ENCODE data around the gene CYB5R2.

Gene CYB5R2

GRCh38 chr11:7672960-7673723 lies at the start of gene CYB5R2:
Gene CYB5R2 (minus strand): TSS chr11:7673500. CDS start chr11:7672825, 675 bp downstream.
- Histone ChIP-seq H3K27ac (no peak within 1 kb of the TSS), H3K4me3 (ENCODE audit: low read depth, low read length) (peak within 1 kb of the TSS; percentile 50), H3K36me3 (replicated peaks) (no peaks in the 10 kb centered on the region), H3K27me3 (replicated peaks) (peaks cover 4% of the 10 kb centered on the region)
- no peak for DNase-seq
- in situ Hi-C loops (cut with HindIII; ENCODE audit: low pct_ligation_motif_present, low sequenced_read_pairs), result no loop called here
- no peak for TF ChIP-seq CTCF (IDR thresholded peaks at IDR 0.05; ENCODE audit: low read depth, low read length, missing control alignments)

- no peaks in the 10 kb centered on the region for H3K27me3 ChIP-seq (replicated peaks)
- in situ Hi-C loops (cut with HindIII; ENCODE audit: low pct_ligation_motif_present, low sequenced_read_pairs), result no loop called here
Measured at GRCh38 chr11:7714786-7715185, 41.5 kb upstream of the CYB5R2 start.

GRCh38 chr11:7706377-7706776 lies 33.1 kb upstream of the CYB5R2 start, which contains the start of gene OVCH2:
Gene OVCH2 (minus strand): TSS chr11:7706477. CDS start chr11:7706394, 83 bp downstream.
- no peaks in the 10 kb centered on the region for H3K36me3 ChIP-seq (replicated peaks)
- no peak for DNase-seq
- TF ChIP-seq CTCF (IDR thresholded peaks at IDR 0.05; ENCODE audit: low read depth, low read length, missing control alignments), result no peak
- in situ Hi-C loops (cut with HindIII; ENCODE audit: low pct_ligation_motif_present, low sequenced_read_pairs), result no loop called here
- no peak within 1 kb of the TSS for H3K4me3 ChIP-seq (ENCODE audit: low read depth, low read length)
- H3K27me3 ChIP-seq (replicated peaks), result no peaks in the 10 kb centered on the region
- H3K27ac ChIP-seq, result no peak within 1 kb of the TSS

More at GRCh38 chr11:7714786-7715185, 41.5 kb upstream of the CYB5R2 start:
- TF ChIP-seq CTCF (IDR thresholded peaks at IDR 0.05; ENCODE audit: low read depth, low read length, missing control alignments), result no peak
- DNase-seq, result no peak
- H3K4me3 ChIP-seq (ENCODE audit: low read depth, low read length), result no peak overlapping the region
- no peak overlapping the region for H3K27ac ChIP-seq
- no peaks in the 10 kb centered on the region for H3K36me3 ChIP-seq (replicated peaks)

- Histone ChIP-seq H3K4me3 (ENCODE audit: low read depth, low read length) (no peak overlapping the region), H3K27ac (no peak overlapping the region), H3K36me3 (replicated peaks) (no peaks in the 10 kb centered on the region), H3K27me3 (replicated peaks) (peaks cover 2% of the 10 kb centered on the region)
- in situ Hi-C loops (cut with HindIII; ENCODE audit: low pct_ligation_motif_present, low sequenced_read_pairs), result no loop called here
- no peak for TF ChIP-seq CTCF (IDR thresholded peaks at IDR 0.05; ENCODE audit: low read depth, low read length, missing control alignments)
- DNase-seq, result no peak
Measured at GRCh38 chr11:7703740-7704139, 30.4 kb upstream of the CYB5R2 start.

GRCh38 chr11:7696424-7696823 lies 23.1 kb upstream of the CYB5R2 start:
- H3K36me3 ChIP-seq (replicated peaks), result no peaks in the 10 kb centered on the region
- H3K27me3 ChIP-seq (replicated peaks), result peaks cover 2% of the 10 kb centered on the region
- no peak overlapping the region for H3K27ac ChIP-seq
- DNase-seq, result no peak
- no peak overlapping the region for H3K4me3 ChIP-seq (ENCODE audit: low read depth, low read length)
- in situ Hi-C loops (cut with HindIII; ENCODE audit: low pct_ligation_motif_present, low sequenced_read_pairs), result no loop called here
- TF ChIP-seq CTCF (IDR thresholded peaks at IDR 0.05; ENCODE audit: low read depth, low read length, missing control alignments), result no peak

All from brain microvascular endothelial cell (primary cell).